ENCODE data around the gene SREBF2.

DNA sequence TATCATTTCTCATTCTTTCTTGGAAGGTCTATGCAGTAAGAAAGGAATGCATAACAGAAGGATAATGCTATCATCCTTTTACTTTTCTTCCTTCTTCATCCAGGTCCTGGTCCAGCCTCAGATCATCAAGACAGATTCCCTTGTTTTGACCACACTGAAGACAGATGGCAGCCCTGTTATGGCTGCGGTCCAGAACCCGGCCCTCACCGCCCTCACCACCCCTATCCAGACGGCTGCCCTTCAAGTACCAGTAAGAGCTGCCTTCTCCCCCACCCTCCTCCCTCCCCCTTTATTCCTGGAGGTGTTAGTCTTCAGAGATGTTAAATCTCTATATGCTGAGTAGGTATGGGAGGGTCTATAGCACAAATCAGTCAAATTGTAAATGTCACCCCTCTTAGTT is 37.9 kb downstream of the SREBF2 start:
- TF ChIP-seq, protein P1, sequence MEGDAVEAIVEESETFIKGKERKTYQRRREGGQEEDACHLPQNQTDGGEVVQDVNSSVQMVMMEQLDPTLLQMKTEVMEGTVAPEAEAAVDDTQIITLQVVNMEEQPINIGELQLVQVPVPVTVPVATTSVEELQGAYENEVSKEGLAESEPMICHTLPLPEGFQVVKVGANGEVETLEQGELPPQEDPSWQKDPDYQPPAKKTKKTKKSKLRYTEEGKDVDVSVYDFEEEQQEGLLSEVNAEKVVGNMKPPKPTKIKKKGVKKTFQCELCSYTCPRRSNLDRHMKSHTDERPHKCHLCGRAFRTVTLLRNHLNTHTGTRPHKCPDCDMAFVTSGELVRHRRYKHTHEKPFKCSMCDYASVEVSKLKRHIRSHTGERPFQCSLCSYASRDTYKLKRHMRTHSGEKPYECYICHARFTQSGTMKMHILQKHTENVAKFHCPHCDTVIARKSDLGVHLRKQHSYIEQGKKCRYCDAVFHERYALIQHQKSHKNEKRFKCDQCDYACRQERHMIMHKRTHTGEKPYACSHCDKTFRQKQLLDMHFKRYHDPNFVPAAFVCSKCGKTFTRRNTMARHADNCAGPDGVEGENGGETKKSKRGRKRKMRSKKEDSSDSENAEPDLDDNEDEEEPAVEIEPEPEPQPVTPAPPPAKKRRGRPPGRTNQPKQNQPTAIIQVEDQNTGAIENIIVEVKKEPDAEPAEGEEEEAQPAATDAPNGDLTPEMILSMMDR (IDR thresholded peaks at IDR 0.05): no peak
- TF ChIP-seq POLR2A (IDR thresholded peaks at IDR 0.05): no peak

Data from lower leg skin (tissue), 3 donors.